Activated T-cell treated with anti-CD3 and anti-CD28 coated beads, Interleukin-2, amount 50 U/mL, for 72 hours (primary cell): ENCODE results near the gene ZNF521. TPM values are rescaled to one million over a fixed set of nuclear protein-coding genes. Genes with fewer than 3 reads are reported as not detected.

Experiments
- ATAC-seq, 2 donors: fragments of 150-1000 bp; cut with Tn5 transposase; replicated peaks in 1 of 2; 2 replicates each; pipeline ENCODE4 v1.10.0; 2021; ENCODE audit warnings: moderate library complexity in 2 of 2, mild to moderate bottlenecking in 1 of 2
- DNase-seq, 2 donors: peaks; one replicate each; pipeline ENCODE4 v3.0.0; 2021 to 2022; ENCODE audit warnings: mixed read lengths in 1 of 2
- H3K27ac Mint-ChIP-seq: one replicate; pipeline ENCODE4 v1.8.0; 2022; ENCODE audit warnings: mild to moderate bottlenecking, moderate library complexity, mixed read lengths
- H3K27me3 Mint-ChIP-seq: one replicate; pipeline ENCODE4 v1.8.0; 2022; ENCODE audit warnings: low read depth, mixed read lengths
- H3K36me3 Mint-ChIP-seq, 2 donors: one replicate each; pipeline ENCODE4 v1.8.0; 2022; ENCODE audit warnings: mixed read lengths in 2 of 2, mild to moderate bottlenecking in 1 of 2; ENCODE audit not compliant: insufficient read depth in 2 of 2
- H3K4me1 Mint-ChIP-seq: one replicate; pipeline ENCODE4 v1.8.0; 2022; ENCODE audit warnings: low read depth, mixed read lengths
- H3K4me3 Mint-ChIP-seq, 2 donors: one replicate each; pipeline ENCODE4 v1.8.0; 2022; ENCODE audit warnings: mild to moderate bottlenecking in 2 of 2, mixed read lengths in 2 of 2, moderate library complexity in 2 of 2
- H3K9me3 Mint-ChIP-seq, 2 donors: one replicate each; pipeline ENCODE4 v1.8.0; 2022; ENCODE audit warnings: mixed read lengths in 2 of 2
- total RNA-seq, 2 donors: library from RNA; stranded (reverse); gene quantifications; one replicate each; pipeline ENCODE4 v1.2.3, GENCODE V29; 2022

ZNF521 gene
- not detected for total RNA-seq

GRCh38 chr18:25351777-25352628 lies at the start of gene ZNF521:
Gene ZNF521, minus strand, starts transcription at chr18:25352166. Its CDS starts 1,220 bp downstream, at chr18:25350946.
- ATAC-seq (peak; percentile 86 to 90), DNase-seq (peak; percentile 63 to 67)
- Mint-ChIP-seq H3K9me3 (no peaks in the 10 kb centered on the region), H3K27ac (no peak within 1 kb of the TSS), H3K4me3 (peak within 1 kb of the TSS; percentile 91 to 92), H3K36me3 (peaks cover 3 to 4% of the 10 kb centered on the region in 2 donors), H3K27me3 (peaks cover 60% of the 10 kb centered on the region), H3K4me1 (peaks cover 16% of the 10 kb centered on the region)

GRCh38 chr18:25399554-25399953 lies 47.6 kb upstream of the ZNF521 start:
- peaks cover 2 to 5% of the 10 kb centered on the region in 2 donors for H3K9me3 Mint-ChIP-seq
- no peak for DNase-seq

DNA sequence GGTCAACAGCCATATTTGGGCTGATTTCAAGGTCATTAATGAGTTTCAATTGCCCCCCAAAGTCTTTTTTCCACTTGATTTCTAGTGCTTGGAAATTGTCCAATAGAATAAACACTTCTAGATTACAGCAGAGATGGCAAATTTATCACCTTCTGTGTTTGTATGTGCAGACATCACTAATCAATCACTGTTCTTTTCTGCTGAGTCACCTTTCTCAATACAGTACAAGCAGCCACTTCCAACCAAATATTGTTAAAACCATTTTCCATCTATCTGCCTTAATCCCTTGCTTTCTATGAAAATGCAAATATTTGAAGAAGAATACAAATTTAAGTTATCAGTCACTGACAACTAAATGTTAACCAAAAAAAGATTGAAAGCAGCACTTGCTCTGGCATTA lies 40.2 kb upstream of the ZNF521 start:
- Mint-ChIP-seq H3K4me3 (no peak overlapping the region), H3K27me3 (peaks cover 8% of the 10 kb centered on the region), H3K9me3 (peaks cover 2 to 11% of the 10 kb centered on the region in 2 donors), H3K4me1 (no peaks in the 10 kb centered on the region), H3K36me3 (peaks cover 0 to 3% of the 10 kb centered on the region in 2 donors), H3K27ac (no peak overlapping the region)
- DNase-seq (no peak), ATAC-seq (no peak)

More at GRCh38 chr18:25399554-25399953, 47.6 kb upstream of the ZNF521 start:
- H3K36me3 Mint-ChIP-seq: no peaks in the 10 kb centered on the region
- H3K27me3 Mint-ChIP-seq: no peaks in the 10 kb centered on the region
- no peaks in the 10 kb centered on the region for H3K4me1 Mint-ChIP-seq
- ATAC-seq: no peak
- no peak overlapping the region for H3K4me3 Mint-ChIP-seq
- H3K27ac Mint-ChIP-seq: no peak overlapping the region

GRCh38 chr18:25373432-25374179 lies 21.6 kb upstream of the ZNF521 start:
- ATAC-seq (no peak), DNase-seq (no peak)
- no peaks in the 10 kb centered on the region for H3K9me3 Mint-ChIP-seq
- no peaks in the 10 kb centered on the region for H3K36me3 Mint-ChIP-seq
- no peak overlapping the region for H3K4me3 Mint-ChIP-seq
- peaks cover 4% of the 10 kb centered on the region for H3K27me3 Mint-ChIP-seq
- no peak overlapping the region for H3K27ac Mint-ChIP-seq
- no peaks in the 10 kb centered on the region for H3K4me1 Mint-ChIP-seq

DNA sequence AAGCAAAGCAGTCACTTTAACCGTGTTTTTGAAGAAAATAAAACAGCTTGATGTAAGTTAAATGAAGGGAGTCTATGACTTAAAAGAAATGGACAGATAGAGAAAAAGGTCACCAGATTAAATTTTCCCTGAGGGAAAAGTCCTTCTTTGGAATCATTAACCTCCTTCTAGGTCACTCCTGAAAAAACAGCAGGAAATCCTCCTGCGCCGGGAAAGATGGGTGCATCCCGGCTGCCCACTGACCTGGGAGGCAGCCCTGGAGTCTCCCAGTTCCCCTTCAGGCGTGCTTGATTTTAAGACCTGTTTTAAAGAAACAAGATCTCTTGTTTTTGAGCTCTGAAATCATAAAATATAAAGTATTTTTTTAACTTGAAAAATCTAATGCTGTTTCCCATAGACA lies 18.4 kb upstream of the ZNF521 start:
- no peak for ATAC-seq
- Mint-ChIP-seq H3K36me3 (no peaks in the 10 kb centered on the region), H3K4me3 (no peak overlapping the region), H3K9me3 (no peaks in the 10 kb centered on the region), H3K27me3 (no peaks in the 10 kb centered on the region), H3K4me1 (no peaks in the 10 kb centered on the region), H3K27ac (no peak overlapping the region)
- no peak for DNase-seq

DNA sequence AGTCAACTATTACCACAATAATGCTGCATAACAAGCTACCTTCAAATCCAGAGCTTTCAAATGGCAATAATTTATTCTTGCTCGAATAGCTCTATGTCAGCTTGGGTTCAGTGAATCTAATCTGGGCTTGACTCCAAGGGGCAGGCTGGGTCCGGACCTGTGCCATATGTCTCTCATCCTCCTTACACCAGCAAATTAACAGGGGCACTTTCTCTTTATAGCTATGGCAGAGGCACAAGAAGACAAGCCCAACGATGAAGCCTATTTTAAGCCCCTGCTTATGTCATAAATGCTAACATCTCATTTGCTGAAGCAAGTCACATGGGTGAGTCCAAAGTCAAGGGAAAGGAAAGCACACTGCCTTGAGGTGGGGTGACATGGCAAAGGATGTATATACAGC lies 13.3 kb upstream of the ZNF521 start:
- no peaks in the 10 kb centered on the region for H3K36me3 Mint-ChIP-seq
- no peak overlapping the region for H3K27ac Mint-ChIP-seq
- H3K27me3 Mint-ChIP-seq: peaks cover 31% of the 10 kb centered on the region
- DNase-seq (no peak), ATAC-seq (no peak)
- H3K4me1 Mint-ChIP-seq: no peaks in the 10 kb centered on the region
- peaks cover 0 to 2% of the 10 kb centered on the region in 2 donors for H3K9me3 Mint-ChIP-seq
- H3K4me3 Mint-ChIP-seq: no peak overlapping the region

DNA sequence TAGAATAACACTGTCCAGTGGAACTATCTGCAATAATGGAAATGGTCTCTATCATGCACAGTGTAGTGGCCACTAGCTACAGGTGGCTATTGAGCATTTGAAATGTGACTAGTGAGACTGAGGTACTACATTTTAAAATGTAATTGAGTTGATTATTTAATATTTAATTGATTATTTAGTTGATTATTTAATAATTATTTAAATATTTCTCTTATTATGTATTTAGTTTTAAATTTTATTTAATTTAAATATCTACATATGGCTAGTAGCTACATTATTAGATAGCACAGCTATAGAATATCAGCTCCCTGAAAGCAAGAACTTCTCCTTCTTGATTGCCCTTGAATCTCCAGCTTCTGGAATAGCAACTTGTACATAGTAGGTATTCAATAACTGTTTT lies 12.8 kb upstream of the ZNF521 start:
- no peak for DNase-seq
- H3K4me3 Mint-ChIP-seq: no peak overlapping the region
- no peaks in the 10 kb centered on the region for H3K4me1 Mint-ChIP-seq
- peaks cover 36% of the 10 kb centered on the region for H3K27me3 Mint-ChIP-seq
- no peaks in the 10 kb centered on the region for H3K36me3 Mint-ChIP-seq
- H3K27ac Mint-ChIP-seq: no peak overlapping the region
- H3K9me3 Mint-ChIP-seq: peaks cover 0 to 2% of the 10 kb centered on the region in 2 donors
- ATAC-seq: no peak

DNA sequence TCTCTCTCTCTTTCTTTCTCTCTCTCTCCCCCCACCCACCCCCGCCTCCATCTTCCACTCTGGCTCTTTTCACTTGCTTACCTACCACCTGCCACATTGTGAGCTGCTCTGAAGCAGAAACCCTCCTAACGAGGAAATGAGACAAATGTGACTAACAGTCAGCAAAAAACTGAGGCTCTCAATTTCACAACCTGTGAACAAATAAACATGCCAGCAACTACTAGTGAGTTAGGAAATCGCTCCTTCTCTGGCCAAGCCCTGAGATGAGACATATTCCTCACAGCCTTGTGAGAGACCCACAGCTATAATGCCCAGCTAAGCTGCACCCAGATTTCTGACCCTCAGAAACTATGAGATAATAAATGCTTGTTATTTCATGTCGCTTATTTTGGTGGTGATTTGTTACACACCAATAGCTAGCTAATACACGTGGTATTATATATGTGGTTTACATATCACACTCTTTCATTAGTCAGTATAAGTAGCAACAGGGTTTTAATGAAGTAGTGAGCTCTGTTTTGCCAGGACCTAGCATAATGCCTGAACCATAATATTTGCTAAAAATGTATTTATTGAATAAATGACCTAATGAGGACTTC lies 8.4 kb upstream of the ZNF521 start:
- no peak for ATAC-seq
- Mint-ChIP-seq H3K27ac (no peak overlapping the region), H3K4me3 (no peak overlapping the region), H3K9me3 (peaks cover 0 to 2% of the 10 kb centered on the region in 2 donors), H3K27me3 (peaks cover 42% of the 10 kb centered on the region), H3K36me3 (no peaks in the 10 kb centered on the region), H3K4me1 (no peaks in the 10 kb centered on the region)
- DNase-seq: no peak

DNA sequence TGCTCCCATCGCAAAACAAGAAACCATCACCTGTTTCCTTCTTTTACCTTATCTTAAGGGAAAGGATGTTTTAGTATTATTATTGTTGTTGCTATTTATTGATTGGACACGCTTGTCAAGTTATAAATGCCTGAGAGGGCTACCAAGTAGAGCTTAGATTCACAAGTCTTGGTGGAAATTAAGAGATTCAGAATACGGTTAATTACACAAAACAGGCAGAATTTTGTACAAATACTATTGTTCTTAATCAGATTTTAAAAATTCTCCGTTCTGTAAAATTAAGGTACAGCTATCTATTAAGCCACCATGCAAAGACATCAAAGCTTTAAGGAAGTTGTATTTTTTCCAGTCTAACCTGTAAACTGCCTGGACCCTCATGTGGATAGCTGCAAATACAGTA lies 1.1 kb upstream of the ZNF521 start:
- Mint-ChIP-seq H3K4me3 (peak overlapping the region in 1 of 2 donors; percentile 70), H3K9me3 (no peaks in the 10 kb centered on the region), H3K27me3 (peaks cover 49% of the 10 kb centered on the region), H3K4me1 (peaks cover 16% of the 10 kb centered on the region), H3K27ac (no peak overlapping the region), H3K36me3 (peaks cover 3 to 4% of the 10 kb centered on the region in 2 donors)
- no peak for ATAC-seq
- no peak for DNase-seq

- Mint-ChIP-seq H3K4me1 (peaks cover 16% of the 10 kb centered on the region), H3K27me3 (peaks cover 54% of the 10 kb centered on the region), H3K4me3 (peak overlapping the region; percentile 70), H3K27ac (no peak overlapping the region), H3K9me3 (no peaks in the 10 kb centered on the region), H3K36me3 (peaks cover 3 to 4% of the 10 kb centered on the region in 2 donors)
- DNase-seq (no peak), ATAC-seq (no peak)
Measured at GRCh38 chr18:25352629-25353005, 651 bp upstream of the ZNF521 start.

GRCh38 chr18:25351280-25351775 lies 638 bp downstream of the ZNF521 start:
- H3K27me3 Mint-ChIP-seq: peaks cover 65% of the 10 kb centered on the region
- H3K4me3 Mint-ChIP-seq: peak overlapping the region; percentile 91 to 92

DNA sequence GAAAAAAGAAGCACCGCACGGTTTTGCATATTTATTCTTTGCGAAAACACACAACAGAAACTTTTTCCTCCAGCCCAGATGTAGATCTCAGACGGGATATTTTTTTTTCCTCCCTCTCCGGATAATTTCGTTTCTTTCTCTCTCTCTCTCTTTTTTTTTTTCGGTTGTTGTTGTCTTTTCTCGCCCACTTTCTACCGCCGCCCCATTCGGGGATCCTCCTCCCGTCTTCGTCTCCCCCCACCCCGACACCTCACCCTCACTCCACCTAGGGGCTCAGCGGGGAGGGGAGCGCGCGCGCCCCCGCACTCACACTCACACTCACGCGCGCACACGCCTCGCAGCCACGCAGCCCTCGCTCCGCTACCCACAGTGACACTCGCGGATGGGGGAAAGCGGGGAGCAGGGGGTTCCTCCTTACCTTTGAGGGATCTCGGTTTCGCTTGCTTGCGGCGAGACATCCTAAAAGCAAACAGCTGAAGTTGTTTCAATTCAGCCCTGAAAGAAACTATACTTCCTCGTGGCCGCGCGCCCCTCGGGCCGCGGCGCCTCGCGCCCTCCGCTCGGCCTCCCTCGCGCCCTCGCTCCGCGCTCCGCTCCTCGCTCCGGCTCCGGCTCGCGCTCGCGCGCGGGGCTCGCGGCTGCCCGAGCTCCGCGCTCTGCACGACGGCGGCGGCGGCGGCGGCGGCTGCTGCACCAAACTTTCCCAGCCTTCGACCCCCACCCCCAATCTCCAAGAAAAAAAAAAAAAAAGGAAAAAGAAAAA lies 1.3 kb downstream of the ZNF521 start:
- DNase-seq (peak; percentile 19 to 22), ATAC-seq (peak in 1 of 2 donors; percentile 36)
- Mint-ChIP-seq H3K4me3 (peak overlapping the region; percentile 91 to 92), H3K36me3 (peaks cover 3 to 4% of the 10 kb centered on the region in 2 donors), H3K27me3 (peaks cover 70% of the 10 kb centered on the region), H3K9me3 (no peaks in the 10 kb centered on the region), H3K27ac (no peak overlapping the region), H3K4me1 (peaks cover 16% of the 10 kb centered on the region)

More at GRCh38 chr18:25351280-25351775, 638 bp downstream of the ZNF521 start:
- Mint-ChIP-seq H3K9me3 (no peaks in the 10 kb centered on the region), H3K27ac (no peak overlapping the region), H3K36me3 (peaks cover 3 to 4% of the 10 kb centered on the region in 2 donors), H3K4me1 (peaks cover 16% of the 10 kb centered on the region)
- DNase-seq (no peak), ATAC-seq (no peak)
